ENCODE measurements around the gene NMRK2.

DNA sequence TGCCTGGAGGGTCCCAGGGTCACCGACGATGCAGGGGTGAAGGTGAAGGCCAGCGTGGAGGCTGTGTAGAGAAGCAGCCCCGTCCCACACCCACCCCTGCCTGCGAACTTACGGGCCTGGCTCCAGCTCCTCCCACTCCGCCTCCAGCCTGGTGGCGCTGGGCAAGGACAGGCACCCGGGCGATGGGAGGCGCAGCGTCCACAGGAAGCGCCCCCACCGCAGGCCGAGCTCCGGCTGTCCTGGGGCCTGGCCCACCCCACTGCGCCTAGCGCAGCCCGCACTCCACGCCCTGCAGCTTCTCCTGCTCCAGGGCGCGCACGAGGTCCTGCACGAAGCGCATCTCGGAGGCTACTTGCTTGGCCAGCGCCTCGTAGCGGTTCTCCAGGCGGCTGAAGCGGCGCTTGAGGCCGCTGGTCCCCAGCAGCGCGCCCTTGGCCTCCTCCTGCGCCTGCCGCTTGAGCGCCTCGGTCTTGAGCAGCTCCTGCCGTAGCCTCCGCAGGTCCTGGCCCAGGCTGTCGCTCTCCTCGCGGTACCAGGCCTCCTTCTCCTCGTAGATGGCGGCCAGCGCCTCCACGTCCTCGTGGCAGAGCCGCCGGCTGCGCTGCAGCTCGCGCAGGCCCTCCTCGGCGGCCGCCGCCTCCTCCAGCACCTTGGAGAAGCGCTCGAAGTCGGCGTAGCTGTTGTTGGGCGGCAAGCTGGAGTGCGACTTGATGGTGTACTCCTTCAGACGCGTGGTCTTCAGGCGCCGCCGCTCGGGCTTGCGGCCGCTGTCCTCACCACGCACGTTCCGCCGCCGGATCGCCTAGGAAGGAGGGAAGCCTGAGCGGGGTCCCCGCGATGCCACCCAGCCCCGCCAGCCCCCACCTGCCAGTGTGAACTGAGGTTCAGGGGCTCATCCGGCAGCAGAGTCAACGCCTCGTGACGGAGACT, 26.2 kb downstream of the NMRK2 start:
- no peak for TF ChIP-seq CTCF (conservative IDR thresholded peaks at IDR 0.05; ENCODE audit: low read depth, low read length)
- no peak for TF ChIP-seq EZH2 (IDR thresholded peaks at IDR 0.05; ENCODE audit: borderline replicate concordance, low read depth, low read length, poor library complexity, severe bottlenecking)

All from A673 (cell line).